H9 (cell line): ENCODE data around the gene TRIM61. TPM values are rescaled to one million over a fixed set of nuclear protein-coding genes. Genes with fewer than 3 reads are reported as not detected.
"Not testable (repeated sequence)": the region's sequence is repeated elsewhere in the genome, so short reads cannot be mapped to it uniquely, and the experiment has no call there.

Experiments used
- DNase-seq: peaks from one replicate; pipeline ENCODE4 v3.0.0-alpha.2; 2017
- H2AFZ ChIP-seq: one replicate; pipeline ENCODE4 v1.6.1; 2013; ENCODE audit warnings: mild to moderate bottlenecking, low read length, control low read depth, moderate library complexity
- H2AK5ac ChIP-seq: 2 replicates; pipeline ENCODE4 v1.6.1; 2013; ENCODE audit warnings: low read length, control low read depth, mixed read lengths; ENCODE audit not compliant: insufficient read length
- H2BK120ac ChIP-seq: one replicate; pipeline ENCODE4 v1.6.1; 2013; ENCODE audit warnings: low read depth, mild to moderate bottlenecking, low read length, control low read depth, inconsistent platforms; ENCODE audit not compliant: poor library complexity, severe bottlenecking
- H2BK12ac ChIP-seq: 2 replicates; pipeline ENCODE4 v1.6.1; 2013; ENCODE audit warnings: low read length, control low read depth, mixed read lengths, low read depth; ENCODE audit not compliant: insufficient read length
- H2BK15ac ChIP-seq: 2 replicates; pipeline ENCODE4 v1.6.1; 2013; ENCODE audit warnings: low read depth, low read length, control low read depth
- H2BK20ac ChIP-seq: one replicate; pipeline ENCODE4 v1.6.1; 2013; ENCODE audit warnings: low read depth, mild to moderate bottlenecking, low read length, control low read depth, inconsistent platforms; ENCODE audit not compliant: poor library complexity, severe bottlenecking
- H2BK5ac ChIP-seq: 2 replicates; pipeline ENCODE4 v1.6.1; 2013; ENCODE audit warnings: low read length, control low read depth, mixed read lengths; ENCODE audit not compliant: insufficient read length
- H3K14ac ChIP-seq: 2 replicates; pipeline ENCODE4 v1.6.1; 2013; ENCODE audit warnings: low read length, control low read depth; ENCODE audit not compliant: insufficient read depth
- H3K18ac ChIP-seq: 2 replicates; pipeline ENCODE4 v1.6.1; 2013; ENCODE audit warnings: low read depth, mild to moderate bottlenecking, mixed read lengths, low read length, control low read depth; ENCODE audit not compliant: insufficient read length
- H3K23ac ChIP-seq: 2 replicates; pipeline ENCODE4 v1.6.1; 2013; ENCODE audit warnings: low read length, control low read depth, mixed read lengths, low read depth; ENCODE audit not compliant: insufficient read length
- H3K23me2 ChIP-seq: 2 replicates; pipeline ENCODE4 v1.6.1; 2013; ENCODE audit warnings: low read depth, mild to moderate bottlenecking, mixed read lengths, low read length, control low read depth; ENCODE audit not compliant: insufficient read length, poor library complexity, severe bottlenecking
- H3K27ac ChIP-seq: 2 replicates; pipeline ENCODE4 v1.5.1; 2013; ENCODE audit warnings: low read length, control low read depth, mixed read lengths, low read depth; ENCODE audit not compliant: insufficient read length
- H3K27me3 ChIP-seq: 2 replicates; pipeline ENCODE4 v1.6.1; 2013; ENCODE audit warnings: low read length, control low read depth, inconsistent platforms; ENCODE audit not compliant: insufficient read depth
- H3K4ac ChIP-seq: 2 replicates; pipeline ENCODE4 v1.6.1; 2013; ENCODE audit warnings: low read depth, mild to moderate bottlenecking, control low read depth, inconsistent platforms, low read length, moderate library complexity
- H3K4me1 ChIP-seq: 2 replicates; pipeline ENCODE4 v1.6.1; 2013; ENCODE audit warnings: low read length, control low read depth, inconsistent platforms; ENCODE audit not compliant: insufficient read depth
- H3K4me2 ChIP-seq: 2 replicates; pipeline ENCODE4 v1.6.1; 2013; ENCODE audit warnings: low read length, control low read depth, mixed read lengths; ENCODE audit not compliant: insufficient read length, insufficient read depth
- H3K56ac ChIP-seq: 2 replicates; pipeline ENCODE4 v1.6.1; 2013; ENCODE audit warnings: low read depth, mild to moderate bottlenecking, mixed read lengths, low read length, control low read depth; ENCODE audit not compliant: insufficient read length
- H3K79me1 ChIP-seq: 2 replicates; pipeline ENCODE4 v1.6.1; 2013; ENCODE audit warnings: low read depth, mild to moderate bottlenecking, moderate library complexity, low read length, control low read depth, inconsistent platforms; ENCODE audit not compliant: insufficient read depth, poor library complexity, severe bottlenecking
- H3K79me2 ChIP-seq: 2 replicates; pipeline ENCODE4 v1.6.1; 2013; ENCODE audit warnings: low read length, control low read depth, inconsistent platforms; ENCODE audit not compliant: insufficient read depth
- H3K9ac ChIP-seq: 2 replicates; pipeline ENCODE4 v1.6.1; 2013; ENCODE audit warnings: low read length, control low read depth, mixed read lengths; ENCODE audit not compliant: insufficient read length; ENCODE audit errors: extremely low read depth
- H3K9me3 ChIP-seq: one replicate; pipeline ENCODE4 v1.6.1; 2013; ENCODE audit warnings: low read depth, low read length, inconsistent platforms; ENCODE audit not compliant: control insufficient read depth
- H3T11ph ChIP-seq: one replicate; pipeline ENCODE4 v1.6.1; 2013; ENCODE audit warnings: mild to moderate bottlenecking, low read length, control low read depth, inconsistent platforms
- H4K20me1 ChIP-seq: one replicate; pipeline ENCODE4 v1.6.1; 2013; ENCODE audit not compliant: control insufficient read depth, insufficient read length, insufficient read depth
- H4K5ac ChIP-seq: 2 replicates; pipeline ENCODE4 v1.6.1; 2013; ENCODE audit warnings: low read depth, mild to moderate bottlenecking, mixed read lengths, low read length, control low read depth; ENCODE audit not compliant: insufficient read length
- H4K8ac ChIP-seq: replicated peaks from 2 replicates; pipeline ENCODE4 v1.6.1; 2013; ENCODE audit warnings: low read length, control low read depth, mixed read lengths, low read depth; ENCODE audit not compliant: insufficient read length
- H4K91ac ChIP-seq: 2 replicates; pipeline ENCODE4 v1.6.1; 2013; ENCODE audit warnings: low read depth, mild to moderate bottlenecking, moderate library complexity, mixed read lengths, low read length, control low read depth; ENCODE audit not compliant: insufficient read length
- H3K27ac Mint-ChIP-seq, 3 experiments: 2 replicates in 2 of 3; 3 replicates in 1 of 3; pipeline ENCODE4 v1.8.0; 2020 to 2021; ENCODE audit warnings: mixed read lengths in 3 of 3, mild to moderate bottlenecking in 1 of 3, moderate library complexity in 1 of 3
- H3K27me3 Mint-ChIP-seq: 2 replicates; pipeline ENCODE4 v1.8.0; 2021; ENCODE audit warnings: low read depth, mild to moderate bottlenecking, moderate library complexity, mixed read lengths
- H3K36me3 Mint-ChIP-seq, 3 experiments: 2 replicates in 2 of 3; 3 replicates in 1 of 3; pipeline ENCODE4 v1.8.0; 2020 to 2021; ENCODE audit warnings: low read depth in 3 of 3, mixed read lengths in 3 of 3; ENCODE audit not compliant: insufficient read depth in 1 of 3
- H3K4me1 Mint-ChIP-seq, 2 experiments: 2 replicates each; pipeline ENCODE4 v1.8.0; 2020; ENCODE audit warnings: mixed read lengths in 2 of 2
- H3K4me3 Mint-ChIP-seq, 2 experiments: 2 replicates in 1 of 2; 3 replicates in 1 of 2; pipeline ENCODE4 v1.8.0; 2020 to 2021; ENCODE audit warnings: mild to moderate bottlenecking in 2 of 2, mixed read lengths in 2 of 2, moderate library complexity in 1 of 2
- H3K9me3 Mint-ChIP-seq, 2 experiments: 2 replicates in 1 of 2; 3 replicates in 1 of 2; pipeline ENCODE4 v1.8.0; 2020; ENCODE audit warnings: mild to moderate bottlenecking in 2 of 2, mixed read lengths in 2 of 2, moderate library complexity in 1 of 2
- WGBS: extraction: QIAGEN DNeasy Blood & Tissue Kit; methylation state at CpG from one replicate; pipeline ENCODE4 v1.1.7; 2013; ENCODE audit warnings: missing lambda C conversion rate, low lambda C conversion rate, mixed read lengths; ENCODE audit not compliant: insufficient read length; ENCODE audit errors: extremely low coverage; 5-methylcytosine and 5-hydroxymethylcytosine counted together
- total RNA-seq: library from RNA; stranded (reverse); gene quantifications from 2 replicates; pipeline ENCODE4 v1.2.1, GENCODE V29; 2021

Gene TRIM61
- total RNA-seq, 1 experiment from 2014 or later, result 0.52 TPM

DNA sequence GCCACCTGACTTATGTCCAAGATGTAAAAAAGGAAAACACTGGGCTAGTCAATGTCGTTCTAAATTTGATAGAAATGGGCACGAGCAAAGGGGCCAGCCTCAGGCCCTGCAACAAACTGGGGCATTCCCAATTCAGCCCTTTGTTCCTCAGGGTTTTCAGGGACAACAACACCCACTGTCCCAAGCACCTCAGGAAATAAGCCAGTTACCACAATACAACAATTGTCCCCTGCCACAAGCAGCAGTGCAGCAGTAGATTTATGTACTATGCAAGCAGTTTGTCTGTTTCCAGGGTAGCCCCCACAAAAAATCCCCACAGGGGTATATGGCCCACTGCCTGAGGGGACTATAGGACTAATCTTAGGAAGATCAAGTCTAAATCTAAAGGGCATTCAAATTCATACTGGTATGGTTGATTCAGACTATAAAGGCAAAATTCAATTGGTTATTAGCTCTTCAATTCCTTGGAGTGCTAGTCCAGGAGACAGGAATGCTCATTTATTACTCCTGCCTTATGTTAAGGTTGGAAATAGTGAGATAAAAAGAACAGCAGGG is 21.1 kb upstream of the TRIM61 start:
- not testable (repeated sequence) for H4K91ac ChIP-seq, H2BK15ac ChIP-seq, H3K27me3 ChIP-seq, H3K27me3 Mint-ChIP-seq, H3K23me2 ChIP-seq, H2BK20ac ChIP-seq, H2AK5ac ChIP-seq, H2BK120ac ChIP-seq, H3K23ac ChIP-seq, H3K79me2 ChIP-seq, H3K18ac ChIP-seq, H3K9ac ChIP-seq, H3K14ac ChIP-seq, H3K4me1 ChIP-seq, H3K4me2 ChIP-seq, H3K4me3 Mint-ChIP-seq, H4K20me1 ChIP-seq, H3K27ac Mint-ChIP-seq, DNase-seq, H3K56ac ChIP-seq, H3K79me1 ChIP-seq, H3K9me3 Mint-ChIP-seq, H3K4ac ChIP-seq, H2BK5ac ChIP-seq, H2BK12ac ChIP-seq, H2AFZ ChIP-seq, H3K36me3 Mint-ChIP-seq, H3K9me3 ChIP-seq, H3K27ac ChIP-seq, H3T11ph ChIP-seq, H4K8ac ChIP-seq, H4K5ac ChIP-seq
- H3K4me1 Mint-ChIP-seq, result peaks cover 13 to 24% of the 10 kb centered on the region in 2 experiments
- no CpG with 5 or more reads among the region's 2 CpGs for WGBS
